Measurements from ENCODE around the gene TGFB3. TPM values are rescaled to one million over a fixed set of nuclear protein-coding genes. Genes with fewer than 3 reads are reported as not detected.
A peak's percentile ranks its signal among the peaks of the same experiment; 100 is the strongest.

The TGFB3 gene
- total RNA-seq, 1 experiment from 2014 or later, result 6.3 TPM

GRCh38 chr14:75996488-75996887, 14.7 kb upstream of the TGFB3 start:
- H3K27me3 ChIP-seq, result no peaks in the 10 kb centered on the region
- H3K9me3 ChIP-seq (replicated peaks), result no peaks in the 10 kb centered on the region
- no peaks in the 10 kb centered on the region for H3K4me1 ChIP-seq
- H3K36me3 ChIP-seq, result no peaks in the 10 kb centered on the region
- DNase-seq, result no peak
- no peak overlapping the region for H3K27ac ChIP-seq
- no peak overlapping the region for H3K4me3 ChIP-seq

- Histone ChIP-seq H3K4me3 (no peak overlapping the region), H3K36me3 (no peaks in the 10 kb centered on the region), H3K27ac (no peak overlapping the region), H3K9me3 (replicated peaks) (no peaks in the 10 kb centered on the region), H3K4me1 (no peaks in the 10 kb centered on the region), H3K27me3 (no peaks in the 10 kb centered on the region)
- no peak for DNase-seq
Measured at GRCh38 chr14:75995372-75996041, 13.7 kb upstream of the TGFB3 start.

- DNase-seq, result no peak
Measured at GRCh38 chr14:75993567-75994041, 11.8 kb upstream of the TGFB3 start.

GRCh38 chr14:75991753-75992152, 10.0 kb upstream of the TGFB3 start:
- Histone ChIP-seq H3K36me3 (no peaks in the 10 kb centered on the region), H3K9me3 (replicated peaks) (no peaks in the 10 kb centered on the region), H3K4me3 (no peak overlapping the region), H3K4me1 (no peaks in the 10 kb centered on the region), H3K27ac (no peak overlapping the region), H3K27me3 (no peaks in the 10 kb centered on the region)
- DNase-seq, result no peak

More at GRCh38 chr14:75993567-75994041, 11.8 kb upstream of the TGFB3 start:
- H3K27ac ChIP-seq, result no peak overlapping the region
- no peaks in the 10 kb centered on the region for H3K36me3 ChIP-seq
- H3K9me3 ChIP-seq (replicated peaks), result no peaks in the 10 kb centered on the region
- H3K4me1 ChIP-seq, result no peaks in the 10 kb centered on the region
- no peaks in the 10 kb centered on the region for H3K27me3 ChIP-seq
- no peak overlapping the region for H3K4me3 ChIP-seq

- no peaks in the 10 kb centered on the region for H3K9me3 ChIP-seq (replicated peaks)
- H3K4me3 ChIP-seq, result no peak overlapping the region
- no peaks in the 10 kb centered on the region for H3K36me3 ChIP-seq
- no peak overlapping the region for H3K27ac ChIP-seq
- DNase-seq, result no peak
- H3K4me1 ChIP-seq, result no peaks in the 10 kb centered on the region
- H3K27me3 ChIP-seq, result no peaks in the 10 kb centered on the region
Measured at GRCh38 chr14:75990297-75990696, 8.5 kb upstream of the TGFB3 start.

GRCh38 chr14:75989134-75989533, 7.3 kb upstream of the TGFB3 start:
- DNase-seq, result no peak
- H3K27ac ChIP-seq, result no peak overlapping the region
- H3K4me3 ChIP-seq, result no peak overlapping the region
- no peaks in the 10 kb centered on the region for H3K4me1 ChIP-seq
- H3K36me3 ChIP-seq, result no peaks in the 10 kb centered on the region
- H3K9me3 ChIP-seq (replicated peaks), result no peaks in the 10 kb centered on the region
- H3K27me3 ChIP-seq, result no peaks in the 10 kb centered on the region

GRCh38 chr14:75987201-75987970, 5.6 kb upstream of the TGFB3 start:
- Histone ChIP-seq H3K27ac (no peak overlapping the region), H3K27me3 (0 out of 2 replicates have a peak, but pooled peaks cover 3% of the 10 kb centered on the region), H3K9me3 (replicated peaks) (no peaks in the 10 kb centered on the region), H3K4me1 (no peaks in the 10 kb centered on the region), H3K36me3 (no peaks in the 10 kb centered on the region), H3K4me3 (no peak overlapping the region)
- no peak for DNase-seq

GRCh38 chr14:75986439-75986765, 4.6 kb upstream of the TGFB3 start:
- DNase-seq, result no peak
- Histone ChIP-seq H3K27ac (no peak overlapping the region), H3K4me3 (peak overlapping the region; percentile 90), H3K9me3 (replicated peaks) (no peaks in the 10 kb centered on the region), H3K4me1 (no peaks in the 10 kb centered on the region), H3K27me3 (0 out of 2 replicates have a peak, but pooled peaks cover 3% of the 10 kb centered on the region), H3K36me3 (no peaks in the 10 kb centered on the region)

GRCh38 chr14:75985618-75986438, 4.0 kb upstream of the TGFB3 start, which contains the start of gene IFT43:
IFT43 (plus strand) TSS chr14:75985763; CDS start chr14:75985787, 24 bp downstream.
- Histone ChIP-seq H3K4me3 (peak within 1 kb of the TSS; percentile 90), H3K27ac (peak within 1 kb of the TSS; percentile 8; the same call in 1 of the 2 replicates), H3K27me3 (0 out of 2 replicates have a peak, but pooled peaks cover 3% of the 10 kb centered on the region), H3K9me3 (replicated peaks) (no peaks in the 10 kb centered on the region), H3K4me1 (no peaks in the 10 kb centered on the region), H3K36me3 (no peaks in the 10 kb centered on the region)
- peak; percentile 81 to 83 for DNase-seq

GRCh38 chr14:75984674-75985073, 2.9 kb upstream of the TGFB3 start:
- Histone ChIP-seq H3K27me3 (0 out of 2 replicates have a peak, but pooled peaks cover 3% of the 10 kb centered on the region), H3K27ac (no peak overlapping the region), H3K4me3 (no peak overlapping the region), H3K4me1 (no peaks in the 10 kb centered on the region), H3K36me3 (no peaks in the 10 kb centered on the region), H3K9me3 (replicated peaks) (no peaks in the 10 kb centered on the region)
- DNase-seq, result no peak

GRCh38 chr14:75983019-75983358, 1.2 kb upstream of the TGFB3 start:
- no peaks in the 10 kb centered on the region for H3K36me3 ChIP-seq
- H3K27me3 ChIP-seq, result 0 out of 2 replicates have a peak, but pooled peaks cover 3% of the 10 kb centered on the region
- peak overlapping the region; percentile 98 for H3K4me3 ChIP-seq
- no peaks in the 10 kb centered on the region for H3K4me1 ChIP-seq
- no peak for DNase-seq
- H3K27ac ChIP-seq, result no peak overlapping the region
- H3K9me3 ChIP-seq (replicated peaks), result no peaks in the 10 kb centered on the region

- H3K27me3 ChIP-seq, result 0 out of 2 replicates have a peak, but pooled peaks cover 3% of the 10 kb centered on the region
- no peaks in the 10 kb centered on the region for H3K9me3 ChIP-seq (replicated peaks)
- peak overlapping the region; percentile 70 for H3K27ac ChIP-seq
- H3K4me1 ChIP-seq, result no peaks in the 10 kb centered on the region
- peak; percentile 80 to 85 for DNase-seq
- peak overlapping the region; percentile 98 for H3K4me3 ChIP-seq
- H3K36me3 ChIP-seq, result no peaks in the 10 kb centered on the region
Measured at GRCh38 chr14:75982266-75983018, 647 bp upstream of the TGFB3 start.

- Histone ChIP-seq H3K36me3 (no peaks in the 10 kb centered on the region), H3K9me3 (replicated peaks) (no peaks in the 10 kb centered on the region), H3K27ac (no peak overlapping the region; the same call in 1 of the 2 replicates), H3K4me3 (peak overlapping the region; percentile 98), H3K4me1 (no peaks in the 10 kb centered on the region), H3K27me3 (0 out of 2 replicates have a peak, but pooled peaks cover 3% of the 10 kb centered on the region)
- peak; percentile 32 to 53 for DNase-seq
Measured at GRCh38 chr14:75980856-75981255, 939 bp downstream of the TGFB3 start.
